Heart right ventricle (tissue), 16 donors: ENCODE measurements around the gene EIF4E. TPM values are rescaled to one million over a fixed set of nuclear protein-coding genes. Genes with fewer than 3 reads are reported as not detected.

ENCODE experiments used
- ATAC-seq, 8 donors: fragments of 200-7000 bp; cut with Tn5 transposase; one replicate each; pipeline ENCODE4 v1.9.1; 2020; ENCODE audit warnings: mild to moderate bottlenecking in 8 of 8, moderate library complexity in 8 of 8, moderate number of reproducible peaks in 1 of 8
- DNase-seq, 2 donors: peaks; one replicate each; pipeline ENCODE4 v3.0.0-alpha.2; 2020
- H3K27ac ChIP-seq, 10 donors: fragments of 200-600 bp; sonication (generic) in 2 of 10; one replicate each; pipeline versions ENCODE4 v1.5.0 to v1.8.0; 2020 to 2022; ENCODE audit warnings: mild to moderate bottlenecking in 3 of 10
- H3K27me3 ChIP-seq, 7 donors: fragments of 200-600 bp; one replicate each; pipeline ENCODE4 v1.8.0; 2021 to 2022; ENCODE audit warnings: mild to moderate bottlenecking in 2 of 7
- H3K36me3 ChIP-seq, 9 donors: fragments of 200-600 bp; sonication (generic) in 1 of 9; one replicate each; pipeline versions ENCODE4 v1.5.0 to v1.8.0; 2020 to 2022; ENCODE audit warnings: mild to moderate bottlenecking in 2 of 9
- H3K4me1 ChIP-seq, 9 donors: fragments of 200-600 bp; sonication (generic) in 1 of 9; one replicate each; pipeline versions ENCODE4 v1.5.0 to v1.8.0; 2020 to 2022; ENCODE audit warnings: mild to moderate bottlenecking in 4 of 9
- H3K4me3 ChIP-seq, 10 donors: fragments of 200-600 bp; sonication (generic) in 2 of 10; one replicate each; pipeline versions ENCODE4 v1.5.0 to v1.8.0; 2020 to 2022; ENCODE audit warnings: mild to moderate bottlenecking in 7 of 10, moderate library complexity in 2 of 10
- H3K9me3 ChIP-seq, 11 donors: fragments of 200-600 bp in 10 of 11; sonication (generic) in 2 of 11; one replicate each; pipeline versions ENCODE4 v1.5.0 to v1.8.0; 2013 to 2022; ENCODE audit warnings: mild to moderate bottlenecking in 2 of 11, control low read depth in 1 of 11, moderate library complexity in 1 of 11
- WGBS, 2 donors: extraction: QIAGEN DNeasy Blood & Tissue Kit; methylation state at CpG; one replicate each; pipeline ENCODE4 v1.1.7; 2013; ENCODE audit warnings: inconsistent platforms in 1 of 2; 5-methylcytosine and 5-hydroxymethylcytosine counted together
- intact Hi-C, 10 donors: fragments of 100-400 bp; cut with DNase I; formaldehyde crosslinking; loops; one replicate each; pipeline versions ENCODE4 v1.11.1 to v1.14.2; 2022
- polyA plus RNA-seq, 2 donors: library from polyadenylated mRNA; stranded (reverse); fragments of 200-250 nt; gene quantifications; one replicate each; pipeline ENCODE4 v1.2.3, GENCODE V29; 2013
- total RNA-seq, 10 donors: library from RNA; stranded (reverse); fragmentation: NEBNext Ultra II Directional in 3 of 10; extraction: Animal tissue kit (Norgen Biotek cat#: 25700) in 3 of 10; gene quantifications; one replicate each; pipeline versions ENCODE4 v1.2.1 to v1.2.4, GENCODE V29; 2021 to 2023
- TF ChIP-seq, protein P1 (sequence below), 9 donors: fragments of 200-600 bp; sonication (generic) in 2 of 9; IDR thresholded peaks; one replicate each; pipeline versions ENCODE4 v1.5.0 to v1.8.0; 2021 to 2022; ENCODE audit warnings: antibody characterized with exemption in 9 of 9, mild to moderate bottlenecking in 5 of 9, moderate library complexity in 1 of 9
- donor health status: Arrhythmogenic right ventricular cardiomyopathy.
- donor health status: ischemic (EF 13 %, LVEDD 7.1; RV severe dilation, severe dysfunction).
- donor health status: healthy with polysubstance abuse.
- donor health status: DM: no; HTN: yes; CAD: no.
- donor health status: DM: no; HTN: no; CAD: no.
- donor health status: ischemic (EF 25% LVEDD 6.9; RV normal size, moderate dysfunction).
- donor health status: ischemic (EF 25% LVEDD 5.7; RV mildly dilated, moderate dysfunction).
- donor health status: healthy.
- donor health status: DM: yes; HTN: yes; CAD: no.
- donor health status: Ischemic cardiomyopathy.
- donor health status: ischemic (EF 35%, LVEDD 5.7; RV mildly dilated, moderate dysfunction).
- donor health status: nonischemic (EF 11% LVEDD 7.7; RV severe dilation, severe dysfunction).
- donor health status: DM: yes; HTN: yes; CAD: no.
- donor health status: PGD.
- donor health status: ischemic (EF 29% LVEDD 5.4; RV normal size, mild dysfunction).
- donor health status: nonischemic (EF 23%, LVEDD 6.1; RV moderate dilation, normal function).

The EIF4E gene
- total and polyA plus RNA-seq, 12 donors: 5.3 to 70.4 (median 57.1) TPM

DNA sequence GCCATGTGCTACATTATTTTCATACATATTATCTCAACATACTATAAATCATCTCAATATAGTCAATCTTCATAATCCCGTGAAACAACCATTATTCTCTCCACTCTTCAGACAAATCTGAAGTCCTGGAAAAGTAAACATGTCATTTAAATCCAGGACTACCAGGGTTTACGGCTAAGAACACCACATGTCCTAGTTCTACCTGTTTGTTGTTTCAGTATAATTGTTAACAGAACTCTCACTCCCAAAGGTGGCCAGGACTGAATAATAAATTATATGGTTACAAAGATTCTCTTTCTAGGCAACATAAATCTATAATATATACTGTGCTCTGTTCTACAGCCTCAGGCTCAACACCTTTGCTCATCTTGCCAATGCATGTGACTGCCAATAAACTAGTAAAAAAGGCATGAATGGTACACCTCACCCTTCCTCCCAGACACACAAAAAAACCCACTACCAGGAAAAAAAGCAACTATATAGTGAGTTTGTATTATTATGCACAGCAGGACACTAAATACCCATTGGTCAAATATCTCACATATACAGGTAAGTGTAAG, 20.1 kb downstream of the EIF4E start:
- intact Hi-C loops: no loop called here
- H3K4me3 ChIP-seq: no peak overlapping the region
- no peak overlapping the region for H3K27ac ChIP-seq
- ATAC-seq (no peak), DNase-seq (no peak)
- peaks cover 0 to 63% (median 39%) of the 10 kb centered on the region in 9 donors for H3K4me1 ChIP-seq
- 88 to 94% methylated on average over 2 of the region's 2 CpGs for WGBS, 2 donors
- H3K27me3 ChIP-seq: no peaks in the 10 kb centered on the region
- no peaks in the 10 kb centered on the region for H3K9me3 ChIP-seq
- peaks cover 0 to 5% (median 0%) of the 10 kb centered on the region in 9 donors for H3K36me3 ChIP-seq
- TF ChIP-seq, protein P1, sequence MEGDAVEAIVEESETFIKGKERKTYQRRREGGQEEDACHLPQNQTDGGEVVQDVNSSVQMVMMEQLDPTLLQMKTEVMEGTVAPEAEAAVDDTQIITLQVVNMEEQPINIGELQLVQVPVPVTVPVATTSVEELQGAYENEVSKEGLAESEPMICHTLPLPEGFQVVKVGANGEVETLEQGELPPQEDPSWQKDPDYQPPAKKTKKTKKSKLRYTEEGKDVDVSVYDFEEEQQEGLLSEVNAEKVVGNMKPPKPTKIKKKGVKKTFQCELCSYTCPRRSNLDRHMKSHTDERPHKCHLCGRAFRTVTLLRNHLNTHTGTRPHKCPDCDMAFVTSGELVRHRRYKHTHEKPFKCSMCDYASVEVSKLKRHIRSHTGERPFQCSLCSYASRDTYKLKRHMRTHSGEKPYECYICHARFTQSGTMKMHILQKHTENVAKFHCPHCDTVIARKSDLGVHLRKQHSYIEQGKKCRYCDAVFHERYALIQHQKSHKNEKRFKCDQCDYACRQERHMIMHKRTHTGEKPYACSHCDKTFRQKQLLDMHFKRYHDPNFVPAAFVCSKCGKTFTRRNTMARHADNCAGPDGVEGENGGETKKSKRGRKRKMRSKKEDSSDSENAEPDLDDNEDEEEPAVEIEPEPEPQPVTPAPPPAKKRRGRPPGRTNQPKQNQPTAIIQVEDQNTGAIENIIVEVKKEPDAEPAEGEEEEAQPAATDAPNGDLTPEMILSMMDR (IDR thresholded peaks at IDR 0.05): no peak

DNA sequence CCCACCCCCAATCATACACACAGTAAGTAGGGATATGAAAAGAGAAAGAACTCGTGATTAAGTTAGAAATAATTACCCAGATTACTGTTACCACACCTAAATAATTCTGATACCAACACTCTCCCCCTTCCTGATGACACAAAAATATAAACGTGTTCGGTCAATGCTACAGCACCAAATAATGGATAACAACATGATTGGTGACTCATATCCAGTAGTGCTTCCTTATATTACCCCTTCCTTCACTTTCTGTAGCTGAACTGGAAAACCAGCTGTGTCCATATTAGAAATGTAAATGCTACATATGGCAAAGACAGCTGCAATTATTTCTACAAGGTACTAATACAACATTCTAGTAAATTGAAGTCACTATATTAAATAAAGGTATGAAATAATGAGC, 20.8 kb downstream of the EIF4E start:
- Histone ChIP-seq H3K4me3 (no peak overlapping the region), H3K27ac (no peak overlapping the region), H3K4me1 (peaks cover 0 to 63% (median 43%) of the 10 kb centered on the region in 9 donors), H3K9me3 (no peaks in the 10 kb centered on the region), H3K36me3 (peaks cover 0 to 5% (median 0%) of the 10 kb centered on the region in 9 donors), H3K27me3 (no peaks in the 10 kb centered on the region)
- ATAC-seq: no peak
- TF ChIP-seq, protein P1 (IDR thresholded peaks at IDR 0.05): no peak
- DNase-seq: no peak
- 59 to 63% methylated on average over 3 of the region's 3 CpGs for WGBS, 2 donors
- intact Hi-C loops: no loop called here

DNA sequence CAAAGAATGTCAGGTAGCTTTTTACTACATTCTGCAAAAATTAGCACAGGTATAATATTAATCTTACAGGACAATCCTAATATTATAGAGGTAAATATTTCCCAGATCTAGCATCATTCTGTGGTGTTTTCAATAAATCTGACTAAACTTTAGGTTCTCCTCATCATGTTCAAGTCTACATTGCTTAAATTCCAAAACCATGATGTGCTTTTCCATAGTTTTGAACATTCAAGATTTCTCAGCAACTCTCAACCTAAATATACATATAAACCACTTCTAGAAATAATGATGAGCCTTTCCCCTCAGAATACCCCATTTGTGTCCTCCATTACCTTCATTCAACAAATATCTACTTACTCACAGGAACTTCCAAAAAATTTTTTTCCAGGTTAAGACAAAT, 23.1 kb downstream of the EIF4E start:
- peaks cover 0 to 61% (median 43%) of the 10 kb centered on the region in 9 donors for H3K4me1 ChIP-seq
- intact Hi-C loops: no loop called here
- DNase-seq (no peak), ATAC-seq (no peak)
- TF ChIP-seq, protein P1 (IDR thresholded peaks at IDR 0.05): no peak
- H3K4me3 ChIP-seq: no peak overlapping the region
- H3K36me3 ChIP-seq: peaks cover 0 to 19% (median 8%) of the 10 kb centered on the region in 9 donors
- no peak overlapping the region for H3K27ac ChIP-seq
- H3K27me3 ChIP-seq: no peaks in the 10 kb centered on the region
- H3K9me3 ChIP-seq: no peaks in the 10 kb centered on the region

DNA sequence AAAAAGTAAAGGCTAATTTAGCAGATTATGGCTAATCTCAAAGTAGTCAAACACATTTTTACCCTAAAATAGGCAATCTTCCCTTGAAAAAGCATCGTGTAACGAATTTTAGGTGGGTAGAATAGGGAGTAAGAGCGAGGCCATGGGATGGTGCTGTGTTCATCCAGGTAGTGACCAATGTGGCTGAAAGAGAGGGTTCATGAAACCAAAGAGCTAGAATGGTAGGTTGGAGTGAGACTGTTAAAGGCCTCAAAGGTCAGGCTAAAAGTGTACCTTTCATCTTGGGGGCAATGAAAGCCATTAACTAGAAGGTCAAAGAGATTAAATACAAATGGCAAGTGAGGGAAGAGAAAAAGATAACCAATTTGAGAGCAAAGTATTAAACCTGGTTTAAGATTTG, 23.6 kb downstream of the EIF4E start:
- intact Hi-C loops: no loop called here
- 96 to 99% methylated on average over 3 of the region's 3 CpGs for WGBS, 2 donors
- H3K36me3 ChIP-seq: peaks cover 0 to 24% (median 12%) of the 10 kb centered on the region in 9 donors

More for the DNA sequence above, 23.6 kb downstream of the EIF4E start:
- DNase-seq (no peak), ATAC-seq (no peak)
- no peaks in the 10 kb centered on the region for H3K9me3 ChIP-seq
- H3K27ac ChIP-seq: no peak overlapping the region
- no peak overlapping the region for H3K4me3 ChIP-seq
- TF ChIP-seq, protein P1 (IDR thresholded peaks at IDR 0.05): no peak
- no peaks in the 10 kb centered on the region for H3K27me3 ChIP-seq
- peaks cover 0 to 56% (median 43%) of the 10 kb centered on the region in 9 donors for H3K4me1 ChIP-seq
